GM23338 (cell line): ENCODE data around the gene PRKG2. TPM values are rescaled to one million over a fixed set of nuclear protein-coding genes. Genes with fewer than 3 reads are reported as not detected.
A peak's percentile ranks its signal among the peaks of the same experiment; 100 is the strongest.

ENCODE experiments used
- ATAC-seq: fragments of 200-7000 bp; cut with Tn5 transposase; 3 replicates; pipeline ENCODE4 v1.9.1; 2020
- DNase-seq: peaks from one replicate; pipeline ENCODE4 v3.0.0-alpha.2; 2015; ENCODE audit warnings: low spot score
- H2AFZ ChIP-seq: fragments of 200-600 bp; sonication (generic); 2 replicates; pipeline ENCODE4 v1.8.0; 2016; ENCODE audit warnings: antibody characterized with exemption, mild to moderate bottlenecking, moderate library complexity
- H3F3A ChIP-seq: fragments of 200-600 bp; sonication (generic); replicated peaks from 2 replicates; pipeline ENCODE4 v1.8.0; 2017; ENCODE audit warnings: antibody characterized with exemption, mixed run types, low read depth
- H3K27ac ChIP-seq: fragments of 200-600 bp; sonication (generic); 2 replicates; pipeline ENCODE4 v1.6.1; 2016; ENCODE audit warnings: low read depth
- H3K27me3 ChIP-seq: fragments of 200-600 bp; sonication (generic); 2 replicates; pipeline ENCODE4 v1.8.0; 2016; ENCODE audit warnings: mild to moderate bottlenecking, mixed run types, moderate library complexity; ENCODE audit not compliant: insufficient read depth
- H3K36me3 ChIP-seq: fragments of 200-600 bp; sonication (generic); 2 replicates; pipeline ENCODE4 v1.8.0; 2016; ENCODE audit warnings: mild to moderate bottlenecking; ENCODE audit not compliant: insufficient read depth
- H3K4me1 ChIP-seq: fragments of 200-600 bp; sonication (generic); 2 replicates; pipeline ENCODE4 v1.8.0; 2016; ENCODE audit warnings: mild to moderate bottlenecking, moderate library complexity; ENCODE audit not compliant: insufficient read depth
- H3K4me2 ChIP-seq: fragments of 200-600 bp; sonication (generic); 2 replicates; pipeline ENCODE4 v1.7.1; 2017; ENCODE audit warnings: mixed run types
- H3K4me3 ChIP-seq: fragments of 200-600 bp; sonication (generic); 2 replicates; pipeline ENCODE4 v1.6.1; 2016; ENCODE audit warnings: mixed run types
- H3K79me2 ChIP-seq: fragments of 200-600 bp; sonication (generic); replicated peaks from 2 replicates; pipeline ENCODE4 v1.8.0; 2017; ENCODE audit warnings: mild to moderate bottlenecking; ENCODE audit not compliant: insufficient read depth
- H3K9me2 ChIP-seq: fragments of 200-600 bp; sonication (generic); 2 replicates; pipeline ENCODE4 v1.8.0; 2017; ENCODE audit not compliant: insufficient read depth
- H4K20me1 ChIP-seq: fragments of 200-600 bp; sonication (generic); replicated peaks from 2 replicates; pipeline ENCODE4 v1.8.0; 2017; ENCODE audit warnings: mild to moderate bottlenecking; ENCODE audit not compliant: insufficient read depth
- H3K27ac Mint-ChIP-seq: 2 replicates; pipeline ENCODE4 v1.8.0; 2020; ENCODE audit warnings: inconsistent platforms, mild to moderate bottlenecking, moderate library complexity, mixed read lengths
- H3K27me3 Mint-ChIP-seq: 3 replicates; pipeline ENCODE4 v1.8.0; 2022; ENCODE audit warnings: low read depth, mild to moderate bottlenecking, moderate library complexity, mixed read lengths, inconsistent platforms; ENCODE audit not compliant: insufficient read depth, poor library complexity
- H3K36me3 Mint-ChIP-seq: 3 replicates; pipeline ENCODE4 v1.8.0; 2021; ENCODE audit warnings: low read depth, mild to moderate bottlenecking, inconsistent platforms, moderate library complexity, mixed read lengths
- H3K4me1 Mint-ChIP-seq: 3 replicates; pipeline ENCODE4 v1.8.0; 2020; ENCODE audit warnings: mild to moderate bottlenecking, inconsistent platforms, mixed read lengths
- H3K4me3 Mint-ChIP-seq: 3 replicates; pipeline ENCODE4 v1.8.0; 2021; ENCODE audit warnings: moderate library complexity, mild to moderate bottlenecking, inconsistent platforms, mixed read lengths
- H3K9me3 Mint-ChIP-seq: 3 replicates; pipeline ENCODE4 v1.8.0; 2020; ENCODE audit warnings: moderate library complexity, mild to moderate bottlenecking, inconsistent platforms, mixed read lengths
- CREB1 ChIP-seq: fragments of 250-450 bp; sonication (Bioruptor Pico); IDR thresholded peaks from 2 replicates; pipeline ENCODE4 v1.5.0; 2020; ENCODE audit warnings: low read depth, mild to moderate bottlenecking, moderate library complexity
- CTCF ChIP-seq, 2 experiments: fragments of 200-600 bp in 1 of 2; sonication (generic) in 1 of 2; conservative IDR thresholded peaks; 2 replicates each; pipeline versions ENCODE4 v1.5.1 to v1.6.1; 2016 to 2017; ENCODE audit warnings: antibody characterized with exemption in 2 of 2, low read depth in 2 of 2, mild to moderate bottlenecking in 2 of 2, moderate library complexity in 1 of 2
- ETS1 ChIP-seq: IDR thresholded peaks from 2 replicates; pipeline ENCODE4 v1.6.1; 2016; ENCODE audit warnings: antibody characterized with exemption
- EZH2 ChIP-seq: fragments of 200-600 bp; sonication (generic); IDR thresholded peaks from one replicate; pipeline ENCODE4 v1.8.0; 2017; ENCODE audit warnings: antibody characterized with exemption, mild to moderate bottlenecking, low read depth; ENCODE audit not compliant: unreplicated experiment
- EZH2phosphoT487 ChIP-seq: fragments of 200-600 bp; sonication (generic); IDR thresholded peaks from one replicate; pipeline ENCODE4 v1.8.1; 2018; ENCODE audit warnings: antibody characterized with exemption; ENCODE audit not compliant: unreplicated experiment
- JUNB ChIP-seq: IDR thresholded peaks from one replicate; pipeline ENCODE4 v1.6.1; 2016; ENCODE audit warnings: antibody characterized with exemption; ENCODE audit not compliant: unreplicated experiment
- NANOG ChIP-seq: IDR thresholded peaks from 2 replicates; pipeline ENCODE4 v1.6.1; 2016; ENCODE audit warnings: antibody characterized with exemption, borderline replicate concordance
- POLR2AphosphoS5 ChIP-seq: IDR thresholded peaks from 2 replicates; pipeline ENCODE4 v1.6.1; 2016; ENCODE audit warnings: antibody characterized with exemption, low read depth
- REST ChIP-seq: IDR thresholded peaks from one replicate; pipeline ENCODE4 v1.6.1; 2018; ENCODE audit warnings: antibody characterized with exemption; ENCODE audit not compliant: unreplicated experiment
- STAT1 ChIP-seq: IDR thresholded peaks from one replicate; pipeline ENCODE4 v1.6.1; 2016; ENCODE audit warnings: antibody characterized with exemption; ENCODE audit not compliant: unreplicated experiment
- ZNF114 ChIP-seq: fragments of 250-450 bp; sonication (Bioruptor Pico); IDR thresholded peaks from 2 replicates; pipeline ENCODE4 v1.5.0; 2020; ENCODE audit warnings: mild to moderate bottlenecking, moderate library complexity
- ZNF331 ChIP-seq: fragments of 250-450 bp; sonication (Bioruptor Pico); IDR thresholded peaks from 2 replicates; pipeline ENCODE4 v1.5.0; 2020; ENCODE audit warnings: low read depth, mild to moderate bottlenecking, moderate library complexity
- ZNF462 ChIP-seq: fragments of 250-450 bp; sonication (Bioruptor Pico); IDR thresholded peaks from 2 replicates; pipeline ENCODE4 v1.5.0; 2020; ENCODE audit warnings: mild to moderate bottlenecking, moderate library complexity
- polyA plus RNA-seq: library from polyadenylated mRNA; unstranded; fragments of >200 nt; fragmentation: Nextera tagmentation; extraction: Ambion mirVana; gene quantifications from 2 replicates; pipeline ENCODE4 v1.2.1, GENCODE V29; 2016
- total RNA-seq: library from RNA; depleted of rRNA; stranded (reverse); fragments of >200 nt; shearing (Covaris generic); gene quantifications from 2 replicates; pipeline ENCODE4 v1.2.3, GENCODE V29; 2014

The PRKG2 gene
- total and polyA plus RNA-seq, 2 experiments from 2014 or later = 1.9 to 3.6 TPM

- Histone ChIP-seq H3K27me3 (peaks cover under 1% of the 10 kb centered on the region; the same call in 1 of the 2 replicates), H3K27ac (no peak overlapping the region)
- H3K9me3 Mint-ChIP-seq = no peaks in the 10 kb centered on the region
These were observed 175.6 kb downstream of the PRKG2 start for GRCh38 chr4:81039351-81039972.

More at GRCh38 chr4:81039351-81039972, 175.6 kb downstream of the PRKG2 start:
- Histone ChIP-seq H3K36me3 (no peaks in the 10 kb centered on the region), H4K20me1 (no peaks in the 10 kb centered on the region), H3K4me3 (no peak overlapping the region), H3K79me2 (no peaks in the 10 kb centered on the region), H3K4me1 (0 out of 2 replicates have a peak, but pooled peaks cover 7% of the 10 kb centered on the region), H3K4me2 (no peak overlapping the region), H3F3A (no peaks in the 10 kb centered on the region), H3K9me2 (no peaks in the 10 kb centered on the region), H2AFZ (no peak overlapping the region)
- Mint-ChIP-seq H3K4me1 (peaks cover 13% of the 10 kb centered on the region), H3K4me3 (no peak overlapping the region), H3K36me3 (no peaks in the 10 kb centered on the region), H3K27me3 (no peaks in the 10 kb centered on the region), H3K27ac (no peak overlapping the region)
- no peak; the same call in 2 of the 3 replicates for ATAC-seq
- TF ChIP-seq ETS1 = no peak
- no peak for TF ChIP-seq CREB1 (CRISPR knock-in tag)
- TF ChIP-seq ZNF331 (CRISPR knock-in tag) = no peak
- TF ChIP-seq CTCF (conservative IDR thresholded peaks at IDR 0.05; ENCODE audit: low read depth in 2 of 2) = no peak
- TF ChIP-seq NANOG = no peak
- TF ChIP-seq EZH2 = no peak
- no peak for TF ChIP-seq ZNF114 (CRISPR knock-in tag)
- TF ChIP-seq ZNF462 = no peak
- no peak for TF ChIP-seq JUNB
- no peak for TF ChIP-seq EZH2phosphoT487
- TF ChIP-seq STAT1 = no peak
- TF ChIP-seq REST = no peak
- TF ChIP-seq POLR2AphosphoS5 = no peak
- DNase-seq = peak; percentile 11
